Esophagus muscularis mucosa (tissue), 4 donors: ENCODE measurements around the gene HSPB1. TPM values are rescaled to one million over a fixed set of nuclear protein-coding genes. Genes with fewer than 3 reads are reported as not detected.
A peak's percentile ranks its signal among the peaks of the same experiment; 100 is the strongest.
"Not testable (repeated sequence)": the region's sequence is repeated elsewhere in the genome, so short reads cannot be mapped to it uniquely, and the experiment has no call there.

Experiments
- DNase-seq: peaks from one replicate; pipeline ENCODE4 v3.0.0-alpha.2; 2017; ENCODE audit errors: extremely low spot score
- H3K27ac ChIP-seq, 4 donors: fragments of 200-600 bp; sonication (generic); replicated peaks in 1 of 4; 1 replicate in 3 of 4; 2 replicates in 1 of 4; pipeline ENCODE4 v1.5.1; 2016 to 2019; ENCODE audit warnings: mild to moderate bottlenecking in 1 of 4
- H3K27me3 ChIP-seq, 4 donors: fragments of 200-600 bp; sonication (generic); one replicate each; pipeline versions ENCODE4 v1.5.1 to v1.6.0; 2016 to 2019
- H3K36me3 ChIP-seq, 4 donors: fragments of 200-600 bp; sonication (generic); one replicate each; pipeline ENCODE4 v1.5.1; 2016 to 2019
- H3K4me1 ChIP-seq, 4 donors: fragments of 200-600 bp; sonication (generic); one replicate each; pipeline ENCODE4 v1.5.1; 2016 to 2019
- H3K4me3 ChIP-seq, 4 donors: fragments of 200-600 bp; sonication (generic); 1 replicate in 2 of 4; 2 replicates in 2 of 4; pipeline ENCODE4 v1.5.1; 2016 to 2019; ENCODE audit warnings: mild to moderate bottlenecking in 4 of 4, moderate library complexity in 1 of 4
- H3K9me3 ChIP-seq, 4 donors: fragments of 200-600 bp; sonication (generic); 1 replicate in 3 of 4; 2 replicates in 1 of 4; pipeline ENCODE4 v1.5.1; 2016 to 2019
- EP300 ChIP-seq: sonication (generic); formaldehyde crosslinking; IDR thresholded peaks from one replicate; pipeline ENCODE4 v1.6.1; 2017; ENCODE audit warnings: antibody characterized with exemption
- POLR2A ChIP-seq: fragments of 450-650 bp; IDR thresholded peaks from one replicate; pipeline ENCODE4 v1.6.1; 2017; ENCODE audit warnings: antibody characterized with exemption, moderate library complexity, mild to moderate bottlenecking, low read depth
- POLR2AphosphoS5 ChIP-seq, 2 donors: sonication (generic); formaldehyde crosslinking; IDR thresholded peaks; one replicate each; pipeline ENCODE4 v1.6.1; 2017; ENCODE audit warnings: antibody characterized with exemption in 2 of 2
- WGBS: methylation state at CpG from one replicate; pipeline ENCODE4 v1.1.5; 2018; 5-methylcytosine and 5-hydroxymethylcytosine counted together
- intact Hi-C: fragments of 100-400 bp; cut with DNase I; formaldehyde crosslinking; loops from one replicate; pipeline ENCODE4 v1.15.1; 2023
- total RNA-seq, 4 donors: library from RNA; depleted of rRNA; stranded (reverse); fragments of >200 nt; gene quantifications; one replicate each; pipeline versions ENCODE4 v1.1.0 to v1.2.1, GENCODE V29; 2016
- TF ChIP-seq, protein P1 (sequence below), 3 experiments: fragments of 200-600 bp in 2 of 3; fragments of 450-650 bp in 1 of 3; sonication (generic) in 2 of 3; IDR thresholded peaks; one replicate each; pipeline ENCODE4 v1.5.1; 2017 to 2019; ENCODE audit warnings: antibody characterized with exemption in 3 of 3, mild to moderate bottlenecking in 2 of 3, moderate library complexity in 1 of 3

Gene HSPB1
- total RNA-seq, 4 donors from 2014 or later = 927 to 2,513 (median 1,694) TPM

- Histone ChIP-seq H3K36me3 (no peaks in the 10 kb centered on the region), H3K9me3 (no peaks in the 10 kb centered on the region), H3K27ac (peak overlapping the region; percentile 7 to 61 (median 10)), H3K4me3 (no peak overlapping the region), H3K27me3 (no peaks in the 10 kb centered on the region), H3K4me1 (peaks cover 22 to 48% (median 39%) of the 10 kb centered on the region in 4 donors)
- 7% methylated on average over 9 of the region's 15 CpGs for WGBS
- TF ChIP-seq EP300 (no peak), POLR2AphosphoS5 (IDR thresholded peaks at IDR 0.05) (peak; percentile 73 to 90), POLR2A (no peak)
- TF ChIP-seq, protein P1, sequence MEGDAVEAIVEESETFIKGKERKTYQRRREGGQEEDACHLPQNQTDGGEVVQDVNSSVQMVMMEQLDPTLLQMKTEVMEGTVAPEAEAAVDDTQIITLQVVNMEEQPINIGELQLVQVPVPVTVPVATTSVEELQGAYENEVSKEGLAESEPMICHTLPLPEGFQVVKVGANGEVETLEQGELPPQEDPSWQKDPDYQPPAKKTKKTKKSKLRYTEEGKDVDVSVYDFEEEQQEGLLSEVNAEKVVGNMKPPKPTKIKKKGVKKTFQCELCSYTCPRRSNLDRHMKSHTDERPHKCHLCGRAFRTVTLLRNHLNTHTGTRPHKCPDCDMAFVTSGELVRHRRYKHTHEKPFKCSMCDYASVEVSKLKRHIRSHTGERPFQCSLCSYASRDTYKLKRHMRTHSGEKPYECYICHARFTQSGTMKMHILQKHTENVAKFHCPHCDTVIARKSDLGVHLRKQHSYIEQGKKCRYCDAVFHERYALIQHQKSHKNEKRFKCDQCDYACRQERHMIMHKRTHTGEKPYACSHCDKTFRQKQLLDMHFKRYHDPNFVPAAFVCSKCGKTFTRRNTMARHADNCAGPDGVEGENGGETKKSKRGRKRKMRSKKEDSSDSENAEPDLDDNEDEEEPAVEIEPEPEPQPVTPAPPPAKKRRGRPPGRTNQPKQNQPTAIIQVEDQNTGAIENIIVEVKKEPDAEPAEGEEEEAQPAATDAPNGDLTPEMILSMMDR (IDR thresholded peaks at IDR 0.05) = peak in 2 of 3 experiments; percentile 100
- intact Hi-C loops = loop anchor here (1.0 kb wide), 1 partner anchor 22 kb away; no protein-coding TSS in a partner anchor
- DNase-seq = peak; percentile 99
These were observed 11.7 kb downstream of the HSPB1 start for GRCh38 chr7:76314042-76314721.

DNA sequence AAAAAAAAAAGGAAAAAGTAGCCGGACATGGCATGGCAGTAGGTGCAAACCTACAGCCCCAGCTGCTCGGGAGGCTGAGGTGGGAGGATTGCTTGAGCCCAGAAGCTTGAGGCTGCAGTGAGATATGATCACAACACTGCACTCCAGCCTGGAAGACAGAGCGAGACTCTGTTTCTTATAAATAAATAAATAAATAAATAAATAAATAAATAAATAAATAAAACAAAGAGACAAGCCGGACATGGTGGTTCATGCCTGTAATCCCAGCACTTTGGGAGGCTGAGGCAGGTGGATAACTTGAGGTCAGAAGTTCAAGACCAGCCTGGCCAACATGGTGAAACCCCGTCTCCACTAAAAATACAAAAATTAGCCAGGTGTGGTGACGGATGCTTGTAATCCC is 12.3 kb downstream of the HSPB1 start:
- not testable (repeated sequence) for H3K36me3 ChIP-seq, H3K27me3 ChIP-seq, H3K4me3 ChIP-seq, DNase-seq, H3K9me3 ChIP-seq
- H3K27ac ChIP-seq = peak overlapping the region in 1 of 4 donors; percentile 61
- intact Hi-C loops = loop anchor here (1.0 to 5.0 kb wide), 2 partner anchors 22 to 32 kb away; no protein-coding TSS in a partner anchor
- WGBS = 57% methylated on average over 6 of the region's 6 CpGs
- H3K4me1 ChIP-seq = peaks cover 24 to 52% (median 43%) of the 10 kb centered on the region in 4 donors

GRCh38 chr7:76315364-76315763 is 12.9 kb downstream of the HSPB1 start:
- no peak overlapping the region for H3K27ac ChIP-seq
- DNase-seq = no peak
- H3K4me3 ChIP-seq = no peak overlapping the region
- no peaks in the 10 kb centered on the region for H3K27me3 ChIP-seq
- peaks cover 0 to 4% (median 0%) of the 10 kb centered on the region in 4 donors for H3K36me3 ChIP-seq
- TF ChIP-seq EP300 (no peak), POLR2AphosphoS5 (IDR thresholded peaks at IDR 0.05) (no peak), POLR2A (no peak)
- TF ChIP-seq, protein P1 (IDR thresholded peaks at IDR 0.05) = no peak
- H3K9me3 ChIP-seq = no peaks in the 10 kb centered on the region
- intact Hi-C loops = loop anchor here (5.0 kb wide), 1 partner anchor 33 kb away; no protein-coding TSS in a partner anchor
- 72% methylated on average over 5 of the region's 5 CpGs for WGBS
- peaks cover 22 to 46% (median 40%) of the 10 kb centered on the region in 4 donors for H3K4me1 ChIP-seq

DNA sequence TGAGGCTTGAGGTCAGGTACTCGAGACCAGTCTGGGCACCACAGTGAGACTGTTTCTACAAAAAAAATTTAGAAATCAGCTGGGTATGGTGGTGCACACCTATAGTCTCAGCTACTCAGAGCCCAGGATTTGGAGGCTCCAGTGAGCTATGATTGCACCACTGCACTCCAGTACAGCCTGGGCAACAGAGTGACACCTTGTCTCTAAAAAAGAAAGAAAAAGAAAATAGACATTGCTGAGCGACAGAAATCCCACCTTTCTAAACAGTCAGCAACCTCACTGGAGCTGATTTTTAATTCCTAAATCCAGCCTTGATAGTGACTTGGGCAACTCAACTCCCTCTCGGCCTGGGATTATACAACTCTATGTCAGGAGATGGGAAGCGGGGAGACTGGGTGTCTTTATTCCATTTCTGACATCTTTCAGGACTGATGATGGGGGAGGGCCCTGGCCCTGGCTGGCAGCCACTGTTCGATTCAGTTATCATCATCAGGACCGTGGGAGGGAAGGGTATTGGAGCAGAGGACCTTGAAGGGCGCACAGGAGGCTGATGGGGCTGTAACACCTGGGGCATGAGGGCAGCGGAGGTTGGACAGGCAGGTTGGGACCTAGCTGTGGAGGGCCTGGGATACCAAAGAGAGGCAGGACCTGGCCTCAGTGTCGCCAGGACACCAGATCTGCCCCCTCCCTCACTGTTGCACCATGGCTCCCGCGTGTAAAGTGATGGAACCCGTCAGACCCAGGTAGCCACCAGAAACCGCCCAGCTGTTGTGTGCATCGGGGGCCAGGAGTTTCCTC is 14.7 kb downstream of the HSPB1 start:
- TF ChIP-seq POLR2AphosphoS5 (IDR thresholded peaks at IDR 0.05) = no peak
- TF ChIP-seq, protein P1 (IDR thresholded peaks at IDR 0.05) = no peak
- no peak for TF ChIP-seq EP300
- TF ChIP-seq POLR2A = no peak
- 60% methylated on average over 11 of the region's 14 CpGs for WGBS
- Histone ChIP-seq H3K4me1 (peaks cover 21 to 38% (median 34%) of the 10 kb centered on the region in 4 donors), H3K36me3 (peaks cover 0 to 11% (median 3%) of the 10 kb centered on the region in 4 donors), H3K4me3 (peak overlapping the region; percentile 71 to 84 (median 72)), H3K9me3 (no peaks in the 10 kb centered on the region), H3K27ac (peak overlapping the region; percentile 91 to 94 (median 92)), H3K27me3 (no peaks in the 10 kb centered on the region)
- intact Hi-C loops = loop anchor here (2.0 to 5.0 kb wide), 2 partner anchors 35 to 138 kb away; no protein-coding TSS in a partner anchor
- no peak for DNase-seq
